VCaP (cell line): ENCODE measurements around the gene ST3GAL3.
"Not testable (repeated sequence)": the region's sequence is repeated elsewhere in the genome, so short reads cannot be mapped to it uniquely, and the experiment has no call there.

ENCODE experiments used
- H3K27ac ChIP-seq: fragments of 450-650 bp; 2 replicates; pipeline ENCODE4 v1.5.1; 2017
- TF ChIP-seq, protein P1 (sequence below): fragments of 450-650 bp; conservative IDR thresholded peaks from 2 replicates; pipeline ENCODE4 v1.5.1; 2017; ENCODE audit warnings: mild to moderate bottlenecking, moderate library complexity

The ST3GAL3 gene

DNA sequence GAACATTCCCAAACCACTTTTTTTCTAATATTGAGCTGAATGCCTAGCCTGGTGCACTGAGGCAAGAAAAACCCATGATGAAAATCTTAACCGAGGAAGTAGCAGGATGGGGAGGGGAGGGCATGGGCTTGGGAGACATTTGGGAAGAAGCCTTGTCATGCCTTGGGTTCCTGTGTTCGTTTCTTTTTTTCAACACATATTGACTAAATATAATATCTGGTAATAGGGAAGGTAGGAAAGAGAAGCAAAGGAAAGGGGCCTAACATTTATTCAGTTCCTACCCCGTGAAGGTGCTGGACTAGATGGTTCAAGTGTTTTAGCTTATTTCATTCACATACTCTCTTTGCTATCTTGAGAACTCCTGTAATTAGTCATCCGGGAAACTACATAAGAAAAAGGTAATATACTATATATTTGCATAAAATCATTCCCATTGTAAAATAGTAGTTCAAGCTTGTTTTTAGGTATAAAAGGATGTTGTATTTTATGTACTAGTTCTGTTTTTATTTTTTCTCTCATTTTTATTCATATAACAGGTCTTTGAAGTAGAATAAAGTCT is 62.1 kb downstream of the ST3GAL3 start:
- no peak overlapping the region for H3K27ac ChIP-seq

DNA sequence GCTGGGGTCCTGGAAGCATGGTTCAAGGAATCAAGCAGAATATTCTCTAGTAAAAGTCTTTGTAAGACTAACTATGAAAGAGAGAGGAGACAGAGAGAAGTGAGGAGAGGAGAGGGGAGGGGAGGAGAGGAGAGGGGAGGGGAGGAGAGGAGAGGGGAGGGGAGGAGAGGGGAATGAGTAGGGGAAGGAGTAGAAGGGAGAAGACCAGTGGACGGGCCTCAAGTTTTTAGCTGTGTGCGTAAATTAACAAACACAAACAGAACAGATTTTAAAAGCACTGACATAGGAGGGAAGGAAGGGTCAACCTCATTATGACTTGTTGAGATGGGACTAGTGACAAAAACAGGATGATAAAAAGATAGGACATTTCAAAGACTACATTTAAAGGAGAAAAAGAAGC is 62.8 kb downstream of the ST3GAL3 start:
- no peak overlapping the region for H3K27ac ChIP-seq
- TF ChIP-seq, protein P1, sequence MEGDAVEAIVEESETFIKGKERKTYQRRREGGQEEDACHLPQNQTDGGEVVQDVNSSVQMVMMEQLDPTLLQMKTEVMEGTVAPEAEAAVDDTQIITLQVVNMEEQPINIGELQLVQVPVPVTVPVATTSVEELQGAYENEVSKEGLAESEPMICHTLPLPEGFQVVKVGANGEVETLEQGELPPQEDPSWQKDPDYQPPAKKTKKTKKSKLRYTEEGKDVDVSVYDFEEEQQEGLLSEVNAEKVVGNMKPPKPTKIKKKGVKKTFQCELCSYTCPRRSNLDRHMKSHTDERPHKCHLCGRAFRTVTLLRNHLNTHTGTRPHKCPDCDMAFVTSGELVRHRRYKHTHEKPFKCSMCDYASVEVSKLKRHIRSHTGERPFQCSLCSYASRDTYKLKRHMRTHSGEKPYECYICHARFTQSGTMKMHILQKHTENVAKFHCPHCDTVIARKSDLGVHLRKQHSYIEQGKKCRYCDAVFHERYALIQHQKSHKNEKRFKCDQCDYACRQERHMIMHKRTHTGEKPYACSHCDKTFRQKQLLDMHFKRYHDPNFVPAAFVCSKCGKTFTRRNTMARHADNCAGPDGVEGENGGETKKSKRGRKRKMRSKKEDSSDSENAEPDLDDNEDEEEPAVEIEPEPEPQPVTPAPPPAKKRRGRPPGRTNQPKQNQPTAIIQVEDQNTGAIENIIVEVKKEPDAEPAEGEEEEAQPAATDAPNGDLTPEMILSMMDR = no peak

More for the DNA sequence above, 62.1 kb downstream of the ST3GAL3 start:
- TF ChIP-seq, protein P1 = no peak

DNA sequence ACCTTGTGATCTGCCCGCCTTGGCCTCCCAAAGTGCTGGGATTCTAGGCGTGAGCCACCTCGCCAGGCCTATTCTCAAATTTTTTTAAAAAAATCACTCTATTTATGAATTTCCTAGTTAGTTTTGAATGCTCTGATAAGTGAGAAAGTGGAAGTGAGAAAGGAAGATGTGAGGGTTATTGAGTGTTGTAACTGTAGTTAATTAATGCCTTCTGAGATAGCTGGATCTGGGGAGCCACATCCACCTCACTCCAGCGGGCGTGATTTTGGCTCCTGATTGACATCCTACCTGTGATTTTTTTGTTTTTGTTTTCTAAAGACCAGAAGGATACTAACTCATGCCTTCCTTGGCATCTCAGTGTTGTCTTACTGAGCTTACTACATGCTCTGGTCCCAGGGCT is 65.6 kb downstream of the ST3GAL3 start:
- no peak overlapping the region for H3K27ac ChIP-seq
- TF ChIP-seq, protein P1 = no peak

DNA sequence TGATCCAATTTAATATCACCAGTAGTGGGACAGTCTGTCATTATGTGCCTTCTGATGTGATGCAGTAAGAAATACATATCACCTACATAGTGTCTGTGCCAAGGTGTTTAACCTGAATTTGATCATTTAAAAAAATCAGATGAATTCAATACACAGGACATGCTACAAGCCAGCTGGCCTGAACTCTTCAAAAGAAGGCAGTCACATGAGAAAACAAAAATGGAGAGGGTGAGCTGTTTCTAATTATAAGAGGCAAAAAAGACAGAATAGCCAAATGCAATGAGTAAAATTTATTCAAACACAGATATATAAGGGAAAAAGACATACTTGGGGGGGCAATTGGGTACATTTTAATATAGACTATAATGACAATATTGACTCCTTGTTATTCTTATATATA is 66.5 kb downstream of the ST3GAL3 start:
- no peak overlapping the region for H3K27ac ChIP-seq
- TF ChIP-seq, protein P1 = no peak

DNA sequence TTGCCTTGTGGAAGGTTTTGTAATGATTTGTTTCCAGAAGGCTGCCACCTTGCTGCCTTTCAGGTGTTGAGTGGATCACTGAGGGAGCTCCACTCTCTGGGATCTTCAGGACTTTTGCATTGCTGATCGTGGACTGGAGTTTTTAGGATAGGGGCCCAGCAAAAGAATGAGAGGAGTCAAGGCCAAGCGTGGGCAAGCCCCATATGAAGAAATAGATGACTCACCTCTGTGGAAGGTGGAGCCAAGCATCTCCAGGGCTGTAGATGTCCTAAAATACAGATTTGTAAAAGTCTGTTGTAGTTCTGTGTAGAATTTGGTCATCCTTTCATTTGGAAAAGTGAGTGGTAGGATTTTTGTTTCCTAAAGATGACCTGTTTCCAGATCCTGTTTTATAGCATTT is 67.0 kb downstream of the ST3GAL3 start:
- no peak overlapping the region for H3K27ac ChIP-seq
- TF ChIP-seq, protein P1 = no peak

DNA sequence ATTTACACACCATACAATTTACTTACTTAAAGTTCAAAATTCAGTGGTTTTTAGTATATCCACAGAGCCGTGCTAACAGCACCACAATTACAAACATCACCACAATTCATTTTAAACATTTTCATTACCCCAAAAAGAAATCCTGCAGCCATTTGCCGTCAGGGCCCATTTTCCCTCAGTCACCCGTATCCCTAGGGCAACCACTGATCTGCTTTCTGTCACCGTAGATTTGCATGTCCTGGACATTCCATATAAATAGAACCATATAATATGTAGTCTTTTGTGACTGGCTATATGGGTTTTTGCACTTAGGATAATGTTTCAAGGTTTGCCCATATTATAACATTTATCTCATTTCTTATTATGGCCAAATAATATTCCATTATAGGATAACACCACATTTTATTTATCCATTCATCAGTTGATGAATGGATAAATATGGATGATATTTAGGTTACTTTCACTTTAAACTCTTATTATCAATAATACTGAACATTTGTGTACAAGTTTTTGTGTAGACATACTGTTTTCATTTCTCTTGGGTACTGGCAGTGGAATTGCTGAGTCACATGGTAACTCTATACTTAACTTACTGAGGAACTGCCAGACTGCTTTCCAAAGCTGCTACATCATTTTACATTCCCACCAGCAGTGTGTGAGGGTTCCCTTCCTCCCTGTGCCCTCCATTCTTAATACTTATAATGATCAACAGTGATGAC is 68.9 kb downstream of the ST3GAL3 start:
- H3K27ac ChIP-seq = no peak overlapping the region
- TF ChIP-seq, protein P1 = no peak

DNA sequence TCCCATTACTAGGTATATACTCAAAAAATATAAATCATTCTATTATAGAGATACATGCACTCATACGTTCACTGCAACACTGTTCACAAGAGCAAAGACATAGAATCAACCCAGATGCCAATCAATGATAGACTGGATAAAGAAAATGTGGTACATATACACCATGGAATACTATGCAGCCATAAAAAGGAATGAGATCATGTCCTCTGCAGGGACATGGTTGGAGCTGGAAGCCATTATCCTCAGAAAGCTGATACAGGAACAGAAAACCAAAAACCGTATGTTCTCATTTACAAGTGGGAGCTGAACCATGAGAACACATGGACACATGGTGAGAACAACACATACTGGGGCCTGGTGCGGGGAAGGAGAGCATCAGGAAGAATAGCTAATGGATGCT is 70.6 kb downstream of the ST3GAL3 start:
- H3K27ac ChIP-seq = not testable (repeated sequence)

DNA sequence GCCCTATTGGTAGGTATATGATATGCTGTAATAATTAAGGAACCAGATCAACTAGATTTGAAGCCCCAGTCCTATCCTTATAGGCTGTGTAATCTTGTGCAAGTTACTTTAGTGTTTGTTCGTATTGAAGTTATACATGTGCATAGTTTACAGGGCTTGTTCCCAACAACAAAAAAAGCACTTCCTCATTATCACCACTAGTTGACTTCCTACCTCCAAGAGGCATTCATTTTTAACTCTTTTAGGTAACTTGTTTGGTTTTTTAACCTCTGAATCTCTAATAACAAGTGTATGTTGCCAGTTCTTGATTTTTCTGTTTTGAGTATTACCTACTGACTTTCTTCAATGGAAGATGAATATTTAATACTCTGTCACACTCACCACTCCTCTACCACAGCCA is 71.9 kb downstream of the ST3GAL3 start:
- TF ChIP-seq, protein P1 = no peak
- H3K27ac ChIP-seq = no peak overlapping the region
